Activated T-helper 1 cell treated with Interleukin-2 at 50 U/mL for 16 hours (primary cell): ENCODE results near the gene SEMA3A.
"Not testable (repeated sequence)": the region's sequence is repeated elsewhere in the genome, so short reads cannot be mapped to it uniquely, and the experiment has no call there.

Source experiments
- DNase-seq: peaks from one replicate; pipeline ENCODE4 v3.0.0-alpha.2; 2020; ENCODE audit warnings: low read depth

SEMA3A gene

GRCh38 chr7:84062489-84062901, 132.1 kb downstream of the SEMA3A start:
- not testable (repeated sequence) for DNase-seq

GRCh38 chr7:84060760-84061261, 133.8 kb downstream of the SEMA3A start:
- no peak for DNase-seq

DNA sequence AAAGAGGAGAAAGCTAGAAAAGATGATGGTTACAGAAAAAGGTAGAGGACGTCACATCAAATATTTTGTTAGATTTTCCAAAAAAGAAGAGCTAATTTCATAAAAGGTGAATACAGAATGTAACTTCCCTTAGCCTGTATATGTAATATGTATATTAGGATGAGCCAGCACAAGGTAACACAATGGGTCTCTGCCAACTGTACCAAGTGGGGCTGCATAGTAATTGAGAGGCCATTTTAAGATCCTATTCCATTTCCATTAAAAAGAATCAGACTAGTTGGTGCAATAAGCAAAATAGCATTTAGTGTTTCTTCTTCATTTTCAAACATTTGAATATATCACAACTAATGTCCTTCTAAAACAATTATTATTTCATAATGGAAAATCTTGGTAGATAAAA, 134.6 kb downstream of the SEMA3A start:
- no peak for DNase-seq

DNA sequence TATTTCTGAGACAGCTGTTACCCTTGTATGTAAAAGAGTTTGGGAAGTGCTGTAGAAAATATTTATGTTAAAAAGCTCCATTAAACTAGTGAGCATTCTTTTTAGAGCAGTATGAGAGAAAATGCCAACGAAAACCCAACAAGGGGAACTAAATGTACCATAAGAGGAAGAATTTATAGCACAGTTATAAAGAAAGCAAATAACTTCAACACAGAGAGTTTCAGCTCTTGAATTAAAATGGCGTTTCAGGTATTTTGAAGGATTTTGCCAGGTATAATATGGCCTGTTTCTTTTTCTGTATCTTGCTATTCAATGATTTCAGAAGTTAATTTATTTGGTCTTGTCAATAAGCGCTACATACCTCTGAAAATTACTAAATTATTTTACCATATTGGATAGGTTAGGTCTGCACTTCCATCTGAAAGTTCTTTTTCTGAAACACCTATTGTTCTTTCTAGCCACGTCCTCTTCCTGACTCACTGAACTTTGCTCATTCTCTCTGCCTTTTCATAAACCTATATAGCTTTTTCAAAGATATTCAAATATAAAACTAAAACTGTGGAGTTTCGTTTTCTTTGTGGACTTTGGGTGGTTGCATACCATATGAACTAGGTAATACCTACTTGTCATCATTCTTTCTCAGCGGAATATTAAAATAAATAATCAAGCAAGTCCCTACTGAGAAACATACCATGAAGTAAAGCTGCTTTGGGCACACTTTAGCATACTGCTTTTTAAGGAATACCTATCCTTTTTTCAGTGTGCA, 136.1 kb downstream of the SEMA3A start:
- no peak for DNase-seq

DNA sequence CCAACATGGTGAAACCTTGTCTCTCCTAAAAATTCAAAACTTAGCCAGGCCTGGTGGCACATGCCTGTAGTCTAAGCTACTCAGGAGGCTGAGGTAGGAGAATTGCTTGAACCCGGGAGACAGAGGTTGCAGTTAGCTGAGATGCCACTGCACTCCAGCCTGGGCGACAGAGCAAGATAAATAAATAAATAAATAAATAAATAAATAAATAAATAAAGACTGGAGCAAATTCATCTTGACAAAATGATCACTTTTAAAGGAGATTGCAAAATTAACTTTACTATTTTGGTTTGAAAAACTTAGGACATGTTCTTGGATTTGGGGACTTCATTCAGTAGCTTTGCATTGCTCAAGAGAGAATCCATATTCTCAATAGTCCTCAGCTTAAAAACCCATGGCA, 137.0 kb downstream of the SEMA3A start:
- no peak for DNase-seq

GRCh38 chr7:84055904-84056605, 138.5 kb downstream of the SEMA3A start:
- DNase-seq: no peak

DNA sequence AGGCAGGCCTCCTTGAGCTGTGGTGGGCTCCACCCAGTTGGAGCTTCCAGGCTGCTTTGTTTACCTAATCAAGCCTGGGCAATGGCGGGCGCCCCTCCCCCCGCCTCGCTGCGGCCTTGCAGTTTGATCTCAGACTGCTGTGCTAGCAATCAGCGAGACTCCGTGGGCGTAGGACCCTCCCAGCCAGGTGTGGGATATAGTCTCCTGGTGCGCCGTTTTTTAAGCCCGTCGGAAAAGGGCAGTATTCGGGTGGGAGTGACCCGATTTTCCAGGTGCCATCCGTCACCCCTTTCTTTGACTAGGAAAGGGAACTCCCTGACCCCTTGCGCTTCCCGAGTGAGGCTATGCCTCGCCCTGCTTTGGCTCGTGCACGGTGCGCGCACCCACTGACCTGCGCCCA, 139.4 kb downstream of the SEMA3A start:
- not testable (repeated sequence) for DNase-seq

DNA sequence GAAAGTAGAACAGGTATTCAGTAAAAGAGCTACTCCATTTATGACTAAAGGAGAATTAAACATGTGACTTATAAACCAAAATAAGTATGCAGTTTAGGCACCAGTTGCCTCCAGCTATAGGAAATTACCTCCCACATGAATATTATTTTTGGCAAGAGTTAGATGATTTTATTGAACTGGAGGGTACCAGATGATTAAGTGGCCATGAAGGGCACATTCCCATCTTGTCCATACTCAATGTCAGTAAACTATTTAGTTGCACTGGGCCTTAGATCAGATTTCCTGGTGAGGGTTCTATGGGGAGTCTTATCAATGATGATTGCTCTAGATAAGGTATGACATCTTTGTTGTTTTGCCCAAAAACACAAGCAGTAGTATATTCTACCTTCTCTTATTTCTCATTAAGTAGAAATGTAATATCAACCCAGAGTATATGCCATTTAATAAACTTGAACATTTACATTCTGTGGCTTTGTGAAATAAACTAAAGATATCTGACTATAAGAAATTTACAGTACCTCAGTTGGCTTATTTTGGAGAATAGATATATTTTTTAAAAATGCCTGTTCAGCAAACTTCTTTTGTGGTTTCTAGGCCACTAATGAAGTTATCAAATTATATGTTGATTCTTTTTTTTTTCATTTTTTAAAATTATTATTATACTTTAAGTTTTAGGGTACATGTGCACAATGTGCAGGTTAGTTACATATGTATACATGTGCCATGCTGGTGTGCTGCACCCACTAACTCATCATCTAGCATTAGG, 145.3 kb downstream of the SEMA3A start:
- DNase-seq: no peak

- DNase-seq: no peak
Observed at GRCh38 chr7:84047085-84047484, 147.5 kb downstream of the SEMA3A start.

DNA sequence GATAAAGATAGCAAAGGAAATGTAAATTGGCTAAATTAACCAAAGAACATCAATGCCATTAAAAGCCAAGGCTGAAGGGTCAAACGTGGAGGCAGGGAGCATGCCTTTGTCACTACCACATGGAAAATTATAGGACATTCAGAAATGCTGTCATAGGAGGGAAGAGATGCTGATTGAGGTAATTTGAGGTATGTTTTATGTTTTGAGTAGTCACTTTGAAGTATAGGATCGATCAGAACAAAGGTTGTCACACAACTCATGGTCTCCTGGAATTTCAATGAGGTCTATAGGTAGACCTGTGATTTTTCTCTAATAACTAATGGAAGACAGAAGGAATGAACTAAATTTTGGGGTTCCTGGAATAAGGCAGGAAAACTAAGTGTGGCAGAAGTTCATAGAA, 149.8 kb downstream of the SEMA3A start:
- DNase-seq: no peak

GRCh38 chr7:84043661-84044191, 150.9 kb downstream of the SEMA3A start:
- DNase-seq: no peak

DNA sequence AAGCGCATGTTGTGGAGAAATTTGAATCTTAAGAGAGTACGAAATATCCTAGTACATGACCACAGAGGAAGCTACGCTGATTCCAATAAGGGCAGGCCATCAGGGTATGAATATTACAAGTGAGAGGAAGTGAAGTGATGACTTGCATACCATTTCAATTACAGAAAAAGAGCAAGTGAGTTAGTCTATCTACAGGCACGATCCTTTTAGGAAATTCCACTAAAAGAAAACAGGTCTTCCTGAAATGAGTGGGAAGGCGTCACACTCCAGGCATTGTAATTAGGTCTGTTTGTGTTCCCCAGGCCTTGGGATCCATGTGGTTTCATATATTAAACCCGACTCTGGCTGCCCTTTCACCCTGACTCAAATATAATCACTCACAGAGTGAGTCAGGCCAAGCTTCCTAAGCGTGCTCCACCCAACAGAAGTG, 152.5 kb downstream of the SEMA3A start:
- DNase-seq: no peak

GRCh38 chr7:84041649-84042048, 152.9 kb downstream of the SEMA3A start:
- DNase-seq: no peak

DNA sequence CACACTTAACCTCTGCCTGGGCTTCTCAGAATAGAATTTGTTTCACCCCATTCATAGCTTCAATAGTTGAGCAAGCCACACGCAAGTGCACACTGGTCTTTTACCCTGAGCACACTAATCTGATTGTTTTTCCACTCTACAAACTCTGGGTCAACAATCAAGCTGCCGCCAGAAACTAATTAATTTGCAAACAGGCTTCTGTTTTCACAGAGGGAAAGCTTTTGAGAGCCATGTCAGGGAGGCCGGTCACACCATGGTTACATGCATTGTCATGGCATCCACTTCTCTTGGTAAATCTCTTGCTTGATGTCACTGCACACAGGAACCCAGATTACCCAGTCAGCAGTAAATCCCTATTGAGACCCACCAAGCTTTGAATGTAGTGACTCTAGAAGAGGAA, 154.2 kb downstream of the SEMA3A start:
- no peak for DNase-seq

GRCh38 chr7:84039432-84039831, 155.2 kb downstream of the SEMA3A start:
- DNase-seq: no peak

- DNase-seq: no peak
Observed at GRCh38 chr7:84027678-84028077, 166.9 kb downstream of the SEMA3A start.

DNA sequence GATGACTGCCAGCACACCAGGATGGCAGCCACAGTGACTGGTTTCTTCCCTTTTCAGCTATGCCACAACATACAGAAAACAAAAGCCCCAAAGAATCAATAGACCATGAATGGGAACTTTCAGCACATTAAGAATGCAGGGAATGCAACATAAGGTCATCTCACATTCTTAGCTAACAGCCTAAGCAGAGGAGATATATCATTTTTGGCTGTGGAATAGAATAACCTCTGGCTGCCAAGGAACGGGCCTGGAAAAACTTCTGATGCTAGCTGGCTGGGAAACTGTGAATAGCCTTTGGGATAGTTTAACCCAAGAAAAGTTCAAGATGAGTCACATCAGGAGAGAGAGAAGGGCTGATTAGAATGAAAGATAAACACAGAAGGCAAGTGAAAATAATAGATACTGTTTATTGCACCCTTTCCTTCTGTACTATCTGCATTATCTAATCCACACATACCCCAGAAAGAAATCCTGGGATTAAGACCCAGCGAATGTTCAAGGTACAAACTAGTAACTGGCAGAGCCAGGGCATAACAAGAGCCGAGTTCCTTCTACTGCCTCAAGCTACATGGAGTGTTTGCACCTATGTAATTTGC, 169.2 kb downstream of the SEMA3A start:
- no peak for DNase-seq

DNA sequence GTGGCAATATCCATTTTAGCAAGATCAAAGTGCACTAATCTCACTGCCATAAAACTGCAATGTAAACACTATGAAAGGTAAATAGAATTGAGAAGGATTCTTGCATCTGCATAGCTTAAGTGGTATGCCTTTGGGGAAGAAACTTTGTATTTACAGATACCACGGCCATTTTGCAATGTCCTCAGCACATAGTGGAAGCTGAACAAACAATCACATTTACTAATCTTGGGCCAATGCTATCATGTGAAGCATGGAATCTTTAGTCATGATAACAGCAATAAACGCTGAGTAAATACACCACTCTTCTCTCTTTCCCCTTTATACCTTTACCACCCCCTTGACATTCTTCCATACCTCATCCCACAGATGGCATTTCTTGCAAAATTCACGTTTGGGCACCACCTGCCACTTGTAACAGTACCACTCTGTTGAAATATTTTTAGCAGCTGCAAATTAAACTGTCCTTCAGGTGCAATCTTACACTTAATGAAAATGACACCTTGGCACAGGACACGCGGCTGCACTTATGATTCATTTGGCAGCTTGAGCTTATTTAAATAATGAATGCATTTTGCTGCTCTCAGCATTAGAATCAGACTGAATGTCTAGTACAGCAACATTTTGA, 171.8 kb downstream of the SEMA3A start:
- no peak for DNase-seq

- DNase-seq: no peak
Observed at GRCh38 chr7:84022009-84022408, 172.6 kb downstream of the SEMA3A start.

GRCh38 chr7:84021292-84021908, 173.2 kb downstream of the SEMA3A start:
- DNase-seq: no peak

- no peak for DNase-seq
Observed at GRCh38 chr7:84017651-84018050, 176.9 kb downstream of the SEMA3A start.
